Thyroid gland (tissue), 4 donors: ENCODE data around the gene EIF2S3.

Experiments
- CTCF ChIP-seq, 6 experiments: fragments of 200-600 bp in 3 of 6; fragments of 450-650 bp in 3 of 6; sonication (generic) in 3 of 6; IDR thresholded peaks; one replicate each; pipeline ENCODE4 v1.5.1; 2016 to 2019; ENCODE audit warnings: antibody characterized with exemption in 6 of 6, mild to moderate bottlenecking in 2 of 6, inconsistent platforms in 1 of 6, moderate library complexity in 1 of 6
- POLR2A ChIP-seq, 2 donors: fragments of 450-650 bp; IDR thresholded peaks; one replicate each; pipeline ENCODE4 v1.6.1; 2017; ENCODE audit warnings: antibody characterized with exemption in 2 of 2, mild to moderate bottlenecking in 2 of 2, moderate library complexity in 1 of 2

GRCh38 chrX:24054182-24055042, at the start of gene EIF2S3:
- peak in 1 of 2 donors; percentile 36 for TF ChIP-seq POLR2A (IDR thresholded peaks at IDR 0.05)
- peak; percentile 21 to 50 (median 42) for TF ChIP-seq CTCF (IDR thresholded peaks at IDR 0.05)
